ENCODE results near the gene CUL1. TPM values are rescaled to one million over a fixed set of nuclear protein-coding genes. Genes with fewer than 3 reads are reported as not detected.

The CUL1 gene
- total RNA-seq = 10 to 100 TPM; 19.5 to 23.1 TPM

- ATAC-seq (peak; percentile 90), DNase-seq (peak; percentile 86 to 92 (median 90))
- Histone ChIP-seq H3K9me3 (no peaks in the 10 kb centered on the region), H3K27ac (peak within 1 kb of the TSS; percentile 93 to 97 (median 96)), H3K36me3 (replicated peaks in 1 of 2; ENCODE audit: insufficient read depth in 1 of 2, low read depth in 2 of 2) (no peaks in the 10 kb centered on the region), H3K4me1 (peaks cover 38% of the 10 kb centered on the region), H3K27me3 (no peaks in the 10 kb centered on the region), H3K4me3 (peak within 1 kb of the TSS; percentile 64 to 67)
- TF ChIP-seq CTCF (IDR thresholded peaks at IDR 0.05) (no peak), POLR2A (IDR thresholded peaks at IDR 0.05) (peak; percentile 75 to 87 (median 80))
- WGBS, 2 donors = 1% methylated on average over 36 of the region's 84 CpGs; no CpG with 5 or more reads in 1 of the 2 donors
- intact Hi-C loops (cut with DNase I) = no loop called here
These were observed at the start of gene CUL1 for GRCh38 chr7:148698397-148699023. TSS of gene CUL1 (plus strand) at chr7:148698903. CDS start at chr7:148730123, 31,220 bp downstream.

- no peak for TF ChIP-seq CTCF (IDR thresholded peaks at IDR 0.05)
- TF ChIP-seq POLR2A (IDR thresholded peaks at IDR 0.05) = no peak
These were observed 48.4 kb upstream of the CUL1 start for GRCh38 chr7:148650232-148650858.

GRCh38 chr7:148652773-148653172 is 45.9 kb upstream of the CUL1 start:
- H3K27ac ChIP-seq = no peak overlapping the region
- TF ChIP-seq CTCF (IDR thresholded peaks at IDR 0.05) (no peak), POLR2A (IDR thresholded peaks at IDR 0.05) (no peak)
- ATAC-seq (no peak), DNase-seq (no peak)
- no peaks in the 10 kb centered on the region for H3K9me3 ChIP-seq
- intact Hi-C loops (cut with DNase I) = no loop called here
- no peaks in the 10 kb centered on the region for H3K4me1 ChIP-seq
- no peaks in the 10 kb centered on the region for H3K27me3 ChIP-seq
- no peaks in the 10 kb centered on the region for H3K36me3 ChIP-seq (replicated peaks in 1 of 2; ENCODE audit: insufficient read depth in 1 of 2, low read depth in 2 of 2)
- no peak overlapping the region for H3K4me3 ChIP-seq

More at GRCh38 chr7:148650232-148650858, 48.4 kb upstream of the CUL1 start:
- intact Hi-C loops (cut with DNase I) = no loop called here
- WGBS, 2 donors = 68 to 71% methylated on average over 4 of the region's 4 CpGs
- Histone ChIP-seq H3K27me3 (no peaks in the 10 kb centered on the region), H3K27ac (no peak overlapping the region), H3K4me1 (no peaks in the 10 kb centered on the region), H3K4me3 (no peak overlapping the region), H3K9me3 (no peaks in the 10 kb centered on the region), H3K36me3 (replicated peaks in 1 of 2; ENCODE audit: insufficient read depth in 1 of 2, low read depth in 2 of 2) (no peaks in the 10 kb centered on the region)
- DNase-seq (no peak), ATAC-seq (no peak)

GRCh38 chr7:148657929-148658328 is 40.8 kb upstream of the CUL1 start:
- Histone ChIP-seq H3K27me3 (no peaks in the 10 kb centered on the region), H3K36me3 (replicated peaks in 1 of 2; ENCODE audit: insufficient read depth in 1 of 2, low read depth in 2 of 2) (no peaks in the 10 kb centered on the region), H3K4me3 (no peak overlapping the region), H3K27ac (no peak overlapping the region), H3K9me3 (no peaks in the 10 kb centered on the region), H3K4me1 (no peaks in the 10 kb centered on the region)
- ATAC-seq (no peak), DNase-seq (no peak)
- WGBS, 2 donors = 52 to 54% methylated on average over 4 of the region's 4 CpGs
- no peak for TF ChIP-seq CTCF (IDR thresholded peaks at IDR 0.05)
- TF ChIP-seq POLR2A (IDR thresholded peaks at IDR 0.05) = no peak
- intact Hi-C loops (cut with DNase I) = no loop called here

- Histone ChIP-seq H3K4me1 (no peaks in the 10 kb centered on the region), H3K9me3 (no peaks in the 10 kb centered on the region), H3K27me3 (no peaks in the 10 kb centered on the region), H3K27ac (no peak overlapping the region), H3K36me3 (replicated peaks in 1 of 2; ENCODE audit: insufficient read depth in 1 of 2, low read depth in 2 of 2) (no peaks in the 10 kb centered on the region), H3K4me3 (no peak overlapping the region)
- DNase-seq (no peak), ATAC-seq (no peak)
- intact Hi-C loops (cut with DNase I) = no loop called here
- WGBS, 2 donors = 70 to 73% methylated on average over 2 of the region's 2 CpGs
- TF ChIP-seq CTCF (IDR thresholded peaks at IDR 0.05) (no peak), POLR2A (IDR thresholded peaks at IDR 0.05) (no peak)
These were observed 37.2 kb upstream of the CUL1 start for GRCh38 chr7:148661471-148661870.

Measured in body of pancreas (tissue), 4 donors.